Activated T-cell treated with anti-CD3 and anti-CD28 coated beads for 4 hours (primary cell): Measurements from ENCODE around the gene L3MBTL3.
"Not testable (repeated sequence)": the region's sequence is repeated elsewhere in the genome, so short reads cannot be mapped to it uniquely, and the experiment has no call there.

Experiments used
- DNase-seq: peaks from one replicate; pipeline ENCODE4 v3.0.0-alpha.2; 2020

Gene L3MBTL3

DNA sequence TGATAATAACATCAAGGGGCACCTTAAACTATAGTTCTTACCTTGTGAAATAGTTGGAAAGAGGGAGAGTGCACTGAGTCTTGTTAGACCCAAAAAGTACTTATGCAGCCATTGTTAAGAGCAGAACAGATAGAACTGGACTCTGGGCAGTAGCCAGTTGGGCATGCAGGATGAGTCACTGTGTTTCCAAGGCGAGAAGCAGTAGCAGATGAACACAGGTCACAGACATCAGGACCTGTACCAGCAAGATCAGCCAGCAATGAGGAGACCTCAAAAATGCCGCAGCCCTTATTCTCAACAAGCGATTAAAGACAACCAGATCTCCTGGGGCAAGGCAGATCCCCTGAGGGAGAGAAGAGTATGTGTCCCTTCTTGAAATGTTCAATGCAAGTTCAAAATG lies 125.3 kb downstream of the L3MBTL3 start:
- DNase-seq: no peak

GRCh38 chr6:130147111-130147510 lies 128.7 kb downstream of the L3MBTL3 start:
- DNase-seq: no peak

GRCh38 chr6:130148181-130148580 lies 129.8 kb downstream of the L3MBTL3 start:
- DNase-seq: no peak

DNA sequence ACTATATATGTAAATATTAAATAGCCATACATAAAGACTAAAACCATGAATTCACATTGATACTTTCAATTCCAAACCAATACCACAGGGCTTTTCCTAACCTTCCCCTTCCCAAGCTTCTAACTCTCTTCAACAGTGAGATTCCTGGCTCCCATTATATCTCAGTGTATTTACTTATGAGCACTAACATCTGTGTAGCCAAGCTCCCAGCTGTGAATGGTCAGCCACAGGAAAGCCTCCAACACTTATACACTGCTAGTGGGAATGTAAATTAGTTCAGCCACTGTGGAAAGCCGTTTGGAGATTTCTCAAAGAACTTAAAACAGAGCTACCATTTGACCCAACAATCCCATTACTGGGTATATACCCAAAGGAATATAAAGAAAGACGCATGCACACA lies 130.6 kb downstream of the L3MBTL3 start:
- not testable (repeated sequence) for DNase-seq

GRCh38 chr6:130150906-130151305 lies 132.5 kb downstream of the L3MBTL3 start:
- no peak for DNase-seq

- no peak for DNase-seq
These were observed 134.6 kb downstream of the L3MBTL3 start for GRCh38 chr6:130152908-130153510.

GRCh38 chr6:130156908-130157307 lies 138.5 kb downstream of the L3MBTL3 start:
- no peak for DNase-seq

GRCh38 chr6:130158056-130158455 lies 139.7 kb downstream of the L3MBTL3 start:
- no peak for DNase-seq

- no peak for DNase-seq
These were observed 140.2 kb downstream of the L3MBTL3 start for GRCh38 chr6:130158548-130158947.

DNA sequence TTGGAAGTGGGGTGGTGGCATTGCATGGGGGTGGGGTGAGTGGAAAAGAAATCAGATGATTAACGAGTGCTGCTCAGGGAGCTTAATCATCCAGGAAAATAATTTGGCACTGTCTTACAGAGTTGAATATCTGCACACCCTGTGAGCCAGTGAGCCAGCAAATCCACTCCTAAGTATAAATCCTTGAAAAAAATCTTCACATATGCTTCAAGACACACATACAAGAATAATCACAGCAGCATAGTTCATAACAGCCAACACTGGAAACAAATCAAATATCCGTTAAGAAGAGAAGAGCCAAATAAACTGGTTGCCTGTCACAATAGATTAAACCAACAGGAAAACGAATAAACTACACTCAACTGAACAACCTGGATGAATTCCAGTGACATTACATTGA lies 141.6 kb downstream of the L3MBTL3 start:
- no peak for DNase-seq

DNA sequence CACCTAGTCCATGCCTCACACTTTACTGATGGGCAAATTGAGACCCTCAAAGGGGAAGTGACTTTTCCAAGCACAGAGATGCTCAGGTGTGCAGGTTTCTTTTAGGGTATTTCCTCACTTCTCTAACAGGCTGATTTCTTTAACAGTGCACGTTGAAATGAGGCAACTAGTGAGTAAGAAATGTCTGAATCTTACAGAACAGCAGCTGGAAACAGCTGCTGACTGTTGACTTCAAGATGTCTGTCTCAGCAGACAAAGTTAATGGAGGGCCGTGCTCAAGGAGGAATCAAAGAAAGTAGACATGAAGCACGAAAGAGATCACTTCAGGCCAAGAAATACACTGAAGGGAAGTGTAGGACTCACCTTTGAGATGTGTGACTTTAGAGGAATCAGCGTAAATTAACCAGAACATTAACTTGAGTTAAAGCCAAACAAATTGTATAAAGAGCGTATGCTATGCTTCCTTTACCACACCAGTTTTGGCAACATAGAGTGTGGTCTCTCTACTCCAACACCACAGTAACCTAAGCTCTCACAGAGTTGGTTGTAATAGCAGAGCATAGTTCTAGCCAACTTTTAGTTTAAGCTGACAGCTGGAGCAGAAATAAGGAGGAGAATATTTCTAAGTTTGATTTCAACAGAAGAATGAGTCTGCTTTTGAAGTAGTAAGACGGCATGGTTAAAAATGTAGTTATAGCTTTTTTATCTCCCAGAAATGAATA lies 143.5 kb downstream of the L3MBTL3 start:
- no peak for DNase-seq

GRCh38 chr6:130162421-130162820 lies 144.0 kb downstream of the L3MBTL3 start:
- DNase-seq: no peak

GRCh38 chr6:130163266-130163665 lies 144.9 kb downstream of the L3MBTL3 start:
- DNase-seq: no peak

GRCh38 chr6:130164251-130164650 lies 145.9 kb downstream of the L3MBTL3 start:
- no peak for DNase-seq

- DNase-seq: no peak
These were observed 149.3 kb downstream of the L3MBTL3 start for GRCh38 chr6:130167655-130168054.

- DNase-seq: not testable (repeated sequence)
These were observed 151.8 kb downstream of the L3MBTL3 start for GRCh38 chr6:130170160-130170559.

DNA sequence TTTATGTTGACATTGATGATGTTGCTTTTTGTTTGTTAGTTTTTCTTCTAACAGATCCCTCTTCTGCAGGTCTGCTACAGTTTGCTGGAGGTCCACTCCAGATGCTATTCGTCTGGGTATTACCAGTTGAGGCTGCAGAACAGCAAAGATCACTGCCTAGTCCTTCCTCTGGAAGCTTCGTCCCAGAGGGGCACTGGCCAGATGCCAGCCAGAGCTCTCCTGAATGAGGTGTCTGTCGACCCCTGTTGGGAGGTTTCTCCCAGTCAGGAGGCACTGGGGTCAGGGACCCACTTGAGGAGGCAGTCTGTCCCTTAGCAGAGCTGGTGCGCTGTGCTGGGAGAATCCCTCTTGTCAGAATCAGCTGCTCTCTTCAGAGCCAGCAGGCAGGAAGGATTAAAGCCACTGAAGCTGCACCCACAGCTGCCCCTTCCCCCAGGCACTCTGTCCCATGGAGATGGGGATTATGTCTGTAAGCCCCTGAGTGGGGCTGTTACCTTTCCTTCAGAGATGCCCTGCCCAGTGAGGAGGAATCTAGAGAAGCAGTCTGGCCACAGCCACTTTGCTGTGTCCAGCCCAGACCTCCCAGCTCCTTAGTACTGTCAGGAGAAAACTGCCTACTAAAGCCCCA lies 155.1 kb downstream of the L3MBTL3 start:
- DNase-seq: not testable (repeated sequence)

DNA sequence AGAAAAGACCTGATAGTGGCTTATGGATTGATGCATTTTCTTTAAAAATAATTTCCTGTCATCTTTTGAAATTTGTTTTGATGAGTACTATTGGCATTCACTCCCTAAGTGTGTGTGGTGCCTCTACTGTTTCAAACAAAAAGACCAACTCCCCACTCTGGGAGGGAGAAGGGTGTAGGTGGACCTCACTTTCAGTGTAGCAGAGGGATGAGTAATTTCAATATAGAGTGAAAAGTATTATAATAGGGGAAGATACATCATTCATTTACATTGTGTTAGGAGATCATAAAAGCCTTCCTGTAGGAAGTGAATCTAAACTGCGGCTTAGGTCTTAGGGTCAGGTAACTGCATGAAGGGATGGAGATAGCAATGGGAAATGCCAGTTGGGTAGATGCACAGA lies 158.0 kb downstream of the L3MBTL3 start:
- no peak for DNase-seq

DNA sequence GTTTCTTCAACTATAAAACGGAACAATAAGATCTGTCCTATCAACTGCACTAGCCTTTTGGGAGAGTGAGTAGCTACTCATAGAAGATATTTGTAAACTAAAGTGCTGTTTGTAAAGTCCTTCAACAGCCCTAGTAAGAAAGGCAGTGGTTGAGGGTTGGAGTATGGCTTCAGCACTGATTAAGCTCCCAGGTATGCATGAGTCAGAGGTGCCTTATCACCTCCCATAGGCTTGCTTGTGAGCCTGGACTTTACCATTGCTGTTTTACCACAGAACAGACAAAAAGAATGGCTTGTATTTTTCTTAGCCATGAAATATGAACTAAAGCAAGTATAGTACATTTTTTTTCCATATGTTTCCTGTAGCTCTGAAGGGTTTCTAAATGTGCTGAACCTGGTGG lies 160.3 kb downstream of the L3MBTL3 start:
- no peak for DNase-seq

DNA sequence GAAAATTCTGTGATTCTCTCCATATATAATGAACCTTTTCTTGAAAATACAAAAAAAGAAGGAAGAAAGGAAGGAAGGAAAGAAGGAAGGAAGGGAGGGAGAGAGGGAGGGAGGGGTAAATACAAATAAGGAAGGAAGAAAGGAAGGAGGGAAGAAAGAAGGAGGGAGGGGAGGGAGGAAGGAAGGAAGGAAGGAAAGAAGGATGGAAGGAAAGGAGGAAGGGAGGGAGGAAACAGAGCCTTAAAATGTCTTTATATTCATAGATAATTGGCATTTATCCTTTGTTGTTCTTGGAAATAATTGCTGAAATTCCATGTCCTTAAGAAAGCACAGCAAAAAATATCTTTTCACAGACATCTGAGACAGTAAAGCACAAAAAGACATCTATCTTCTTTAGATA lies 164.1 kb downstream of the L3MBTL3 start:
- DNase-seq: no peak

- no peak for DNase-seq
These were observed 165.2 kb downstream of the L3MBTL3 start for GRCh38 chr6:130183271-130184222.

DNA sequence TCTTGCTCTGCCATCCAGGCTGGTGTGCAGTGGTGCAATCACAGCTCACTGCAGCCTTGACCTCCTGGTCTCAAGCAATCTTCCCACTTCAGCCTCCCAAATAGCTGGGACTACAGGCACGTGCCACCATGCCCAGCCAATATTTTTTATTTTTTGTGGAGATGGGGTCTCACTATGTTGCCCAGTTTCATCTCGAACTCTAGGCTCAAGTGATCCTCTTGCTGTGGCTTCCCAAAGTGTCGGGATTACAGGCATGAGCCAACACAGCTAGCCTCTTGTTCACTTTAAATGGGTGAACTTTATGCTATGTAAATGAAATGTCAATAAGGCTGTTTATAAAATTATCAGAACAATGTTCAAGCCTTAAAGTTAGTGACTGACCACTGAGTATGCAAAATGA lies 167.3 kb downstream of the L3MBTL3 start:
- DNase-seq: no peak
